Left lung (tissue), 10 donors: ENCODE results near the gene FHL1. TPM values are rescaled to one million over a fixed set of nuclear protein-coding genes. Genes with fewer than 3 reads are reported as not detected.

Experiments
- ATAC-seq: fragments of 200-7000 bp; cut with Tn5 transposase; one replicate; pipeline ENCODE4 v1.9.1; 2020; ENCODE audit warnings: moderate library complexity
- DNase-seq, 4 donors: peaks; one replicate each; pipeline ENCODE4 v3.0.0-alpha.2; 2013 to 2020
- H3K27ac ChIP-seq, 2 donors: fragments of 200-600 bp; sonication (generic) in 1 of 2; one replicate each; pipeline versions ENCODE4 v1.5.0 to v1.8.0; 2020 to 2021
- H3K27me3 ChIP-seq, 2 donors: fragments of 200-600 bp; sonication (generic) in 1 of 2; one replicate each; pipeline versions ENCODE4 v1.5.0 to v1.8.0; 2020 to 2021
- H3K36me3 ChIP-seq, 2 donors: fragments of 200-600 bp; sonication (generic) in 1 of 2; one replicate each; pipeline versions ENCODE4 v1.5.0 to v1.8.0; 2020 to 2021
- H3K4me1 ChIP-seq, 2 donors: fragments of 200-600 bp; one replicate each; pipeline ENCODE4 v1.8.0; 2021
- H3K4me3 ChIP-seq, 2 donors: fragments of 200-600 bp; sonication (generic) in 1 of 2; one replicate each; pipeline versions ENCODE4 v1.5.0 to v1.8.0; 2020 to 2021; ENCODE audit warnings: mild to moderate bottlenecking in 1 of 2
- H3K9me3 ChIP-seq, 2 donors: fragments of 200-600 bp; sonication (generic) in 1 of 2; one replicate each; pipeline versions ENCODE4 v1.5.0 to v1.8.0; 2020 to 2021
- intact Hi-C, 2 donors: fragments of 100-400 bp; cut with DNase I; formaldehyde crosslinking; loops; one replicate each; pipeline versions ENCODE4 v1.11.2 to v1.14.2; 2022
- polyA plus RNA-seq, 6 donors: library from polyadenylated mRNA; unstranded; fragments of 120-200 nt; gene quantifications; one replicate each; pipeline ENCODE4 v1.2.1, GENCODE V29; 2013; ENCODE audit not compliant: insufficient read length in 6 of 6
- total RNA-seq, 2 donors: library from RNA; stranded (reverse); fragmentation: NEBNext Ultra II Directional; extraction: Animal tissue kit (Norgen Biotek cat#: 25700); gene quantifications; one replicate each; pipeline ENCODE4 v1.2.1, GENCODE V29; 2021
- TF ChIP-seq, protein P1 (sequence below), 2 donors: fragments of 200-600 bp; sonication (generic) in 1 of 2; IDR thresholded peaks; one replicate each; pipeline versions ENCODE4 v1.5.0 to v1.8.0; 2021; ENCODE audit warnings: antibody characterized with exemption in 2 of 2
- donor health status: DM: no; HTN: yes; CAD: no.
- donor health status: DM: no; HTN: no; CAD: no.

The FHL1 gene
- total and polyA plus RNA-seq, 8 donors = 118 to 276 (median 249) TPM

DNA sequence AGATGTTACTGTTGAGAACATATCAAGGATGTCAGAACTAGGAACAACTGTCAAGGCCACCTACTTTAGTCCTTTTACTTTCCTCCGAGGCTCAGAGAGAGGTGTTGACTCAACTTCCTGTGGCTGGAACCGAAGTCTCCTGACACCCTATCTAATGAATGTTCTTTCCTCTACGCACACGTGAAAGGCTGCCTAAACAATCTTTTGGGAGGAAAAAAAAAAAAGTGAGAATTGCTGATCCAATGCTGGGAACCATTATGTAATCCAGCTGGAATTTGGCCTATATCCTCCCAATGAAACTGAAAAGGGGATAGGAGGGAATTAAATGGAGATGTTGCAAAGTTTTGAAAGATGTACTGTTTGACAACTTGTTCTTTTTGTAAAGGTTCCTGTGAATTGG, 112.2 kb downstream of the FHL1 start:
- TF ChIP-seq, protein P1, sequence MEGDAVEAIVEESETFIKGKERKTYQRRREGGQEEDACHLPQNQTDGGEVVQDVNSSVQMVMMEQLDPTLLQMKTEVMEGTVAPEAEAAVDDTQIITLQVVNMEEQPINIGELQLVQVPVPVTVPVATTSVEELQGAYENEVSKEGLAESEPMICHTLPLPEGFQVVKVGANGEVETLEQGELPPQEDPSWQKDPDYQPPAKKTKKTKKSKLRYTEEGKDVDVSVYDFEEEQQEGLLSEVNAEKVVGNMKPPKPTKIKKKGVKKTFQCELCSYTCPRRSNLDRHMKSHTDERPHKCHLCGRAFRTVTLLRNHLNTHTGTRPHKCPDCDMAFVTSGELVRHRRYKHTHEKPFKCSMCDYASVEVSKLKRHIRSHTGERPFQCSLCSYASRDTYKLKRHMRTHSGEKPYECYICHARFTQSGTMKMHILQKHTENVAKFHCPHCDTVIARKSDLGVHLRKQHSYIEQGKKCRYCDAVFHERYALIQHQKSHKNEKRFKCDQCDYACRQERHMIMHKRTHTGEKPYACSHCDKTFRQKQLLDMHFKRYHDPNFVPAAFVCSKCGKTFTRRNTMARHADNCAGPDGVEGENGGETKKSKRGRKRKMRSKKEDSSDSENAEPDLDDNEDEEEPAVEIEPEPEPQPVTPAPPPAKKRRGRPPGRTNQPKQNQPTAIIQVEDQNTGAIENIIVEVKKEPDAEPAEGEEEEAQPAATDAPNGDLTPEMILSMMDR (IDR thresholded peaks at IDR 0.05) = no peak
- Histone ChIP-seq H3K36me3 (no peaks in the 10 kb centered on the region), H3K27me3 (no peaks in the 10 kb centered on the region), H3K4me1 (no peaks in the 10 kb centered on the region), H3K9me3 (no peaks in the 10 kb centered on the region), H3K4me3 (no peak overlapping the region), H3K27ac (no peak overlapping the region)
- ATAC-seq (no peak), DNase-seq (peak in 1 of 4 donors; percentile 7)
- intact Hi-C loops = no loop called here

DNA sequence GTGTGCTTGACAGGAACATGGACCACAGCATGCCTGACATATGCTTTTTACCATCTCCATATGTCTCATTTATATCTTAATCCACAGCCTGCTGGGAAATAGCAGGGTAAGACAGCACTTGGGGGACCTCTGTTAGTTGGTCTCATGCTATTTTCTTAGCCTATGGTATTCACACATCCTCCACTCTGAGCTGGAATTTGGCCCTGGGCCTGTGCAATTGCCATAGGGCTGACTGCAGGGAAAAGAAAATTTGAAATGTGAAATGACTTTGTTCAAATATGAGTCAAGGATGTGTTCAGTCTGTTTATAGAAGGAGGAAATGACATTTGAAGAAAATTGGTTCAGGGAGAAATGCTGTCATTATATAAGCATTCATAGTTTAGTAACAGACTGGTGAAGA, 113.4 kb downstream of the FHL1 start:
- TF ChIP-seq, protein P1 (IDR thresholded peaks at IDR 0.05) = no peak
- intact Hi-C loops = loop anchor here in 1 of 2 donors (10.0 kb wide), 1 partner anchor 236 kb away; no protein-coding TSS in a partner anchor
- H3K4me3 ChIP-seq = no peak overlapping the region
- H3K4me1 ChIP-seq = no peaks in the 10 kb centered on the region
- peak in 2 of 4 donors; percentile 39 to 50 for DNase-seq
- H3K36me3 ChIP-seq = no peaks in the 10 kb centered on the region
- no peak for ATAC-seq
- H3K27me3 ChIP-seq = no peaks in the 10 kb centered on the region
- no peak overlapping the region for H3K27ac ChIP-seq
- H3K9me3 ChIP-seq = no peaks in the 10 kb centered on the region

Other genes with a start within 250 kb of the FHL1 start
- 10 to 100 TPM; 28.0 to 30.5 TPM for gene MMGT1, start 173.5 kb upstream of the FHL1 start, total RNA-seq
- 10 to 100 TPM; 25.4 to 32.0 (median 29.4) TPM for gene MMGT1, start 173.5 kb upstream of the FHL1 start, polyA plus RNA-seq
- gene SLC9A6, start 162.1 kb upstream of the FHL1 start, total RNA-seq = 10 to 100 TPM; 15.1 to 17.1 TPM
- gene SLC9A6, start 162.1 kb upstream of the FHL1 start, polyA plus RNA-seq = 10 to 100 TPM; 20.5 to 24.3 (median 22.0) TPM
- 1 to 10 TPM; 7.6 to 9.0 TPM for gene MAP7D3, start 103.9 kb downstream of the FHL1 start, total RNA-seq
- gene MAP7D3, start 103.9 kb downstream of the FHL1 start, polyA plus RNA-seq = 10 to 100 TPM; 15.1 to 19.7 (median 18.0) TPM
- under 1 TPM in 1 of 2 donors, not detected in 1; 0.03 TPM for gene ADGRG4, start 153.4 kb downstream of the FHL1 start, total RNA-seq
- gene ADGRG4, start 153.4 kb downstream of the FHL1 start, polyA plus RNA-seq = not detected